ENCODE data around the gene RET.

DNA sequence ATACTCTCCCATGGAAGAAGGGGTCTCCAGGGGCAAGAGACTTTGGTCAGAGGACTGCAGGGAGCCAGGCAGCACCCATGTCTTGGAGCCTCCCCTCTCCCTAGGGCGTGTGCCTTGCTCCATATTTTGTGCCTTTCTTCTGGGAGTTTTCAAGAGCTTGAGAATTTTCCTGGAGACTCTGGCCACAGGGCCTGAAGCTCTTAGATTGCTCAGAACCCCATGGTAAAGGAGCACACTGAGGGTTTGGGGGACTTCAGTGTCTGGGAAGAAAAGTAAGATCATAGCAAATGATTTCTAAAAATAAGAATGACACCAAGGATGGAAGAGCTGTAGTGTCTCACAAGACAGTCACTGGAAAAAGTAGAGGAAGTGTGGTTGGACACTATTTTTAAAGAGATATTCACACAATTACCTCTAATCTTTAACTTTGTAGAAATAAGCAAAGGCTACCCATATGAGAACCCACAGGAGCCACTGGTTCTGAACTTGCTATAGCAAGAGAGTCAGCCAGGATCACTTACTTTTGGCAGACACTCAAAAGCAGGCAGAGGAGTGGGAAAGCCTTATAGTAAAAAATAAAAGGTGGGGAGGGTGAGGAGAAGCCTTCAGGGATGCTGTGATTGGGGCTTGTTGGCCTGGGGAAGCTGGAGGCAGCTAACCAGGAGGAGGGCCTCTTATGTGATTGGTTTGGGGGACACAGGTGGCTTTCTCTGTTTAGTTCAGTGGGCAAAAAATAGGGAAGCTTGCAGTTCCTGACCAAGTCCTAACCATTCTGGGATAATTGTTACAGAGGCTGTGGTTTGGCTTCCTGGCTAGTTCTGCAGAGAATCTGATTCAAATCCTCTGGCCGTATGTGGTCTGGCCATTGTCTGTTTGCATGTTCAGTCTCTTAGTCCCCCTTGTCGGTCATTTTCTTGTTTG, 56.3 kb downstream of the RET start:
- TF ChIP-seq, protein P1, sequence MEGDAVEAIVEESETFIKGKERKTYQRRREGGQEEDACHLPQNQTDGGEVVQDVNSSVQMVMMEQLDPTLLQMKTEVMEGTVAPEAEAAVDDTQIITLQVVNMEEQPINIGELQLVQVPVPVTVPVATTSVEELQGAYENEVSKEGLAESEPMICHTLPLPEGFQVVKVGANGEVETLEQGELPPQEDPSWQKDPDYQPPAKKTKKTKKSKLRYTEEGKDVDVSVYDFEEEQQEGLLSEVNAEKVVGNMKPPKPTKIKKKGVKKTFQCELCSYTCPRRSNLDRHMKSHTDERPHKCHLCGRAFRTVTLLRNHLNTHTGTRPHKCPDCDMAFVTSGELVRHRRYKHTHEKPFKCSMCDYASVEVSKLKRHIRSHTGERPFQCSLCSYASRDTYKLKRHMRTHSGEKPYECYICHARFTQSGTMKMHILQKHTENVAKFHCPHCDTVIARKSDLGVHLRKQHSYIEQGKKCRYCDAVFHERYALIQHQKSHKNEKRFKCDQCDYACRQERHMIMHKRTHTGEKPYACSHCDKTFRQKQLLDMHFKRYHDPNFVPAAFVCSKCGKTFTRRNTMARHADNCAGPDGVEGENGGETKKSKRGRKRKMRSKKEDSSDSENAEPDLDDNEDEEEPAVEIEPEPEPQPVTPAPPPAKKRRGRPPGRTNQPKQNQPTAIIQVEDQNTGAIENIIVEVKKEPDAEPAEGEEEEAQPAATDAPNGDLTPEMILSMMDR (IDR thresholded peaks at IDR 0.05; ENCODE audit: poor library complexity): no peak
- TF ChIP-seq EZH2 (IDR thresholded peaks at IDR 0.05; ENCODE audit: borderline replicate concordance) (no peak), EZH2phosphoT487 (IDR thresholded peaks at IDR 0.05; ENCODE audit: low read depth, severe bottlenecking, unreplicated experiment) (no peak)

Measured in hepatocyte (in vitro differentiated cells).